Activated T-cell treated with anti-CD3 and anti-CD28 coated beads, Interleukin-2, amount 50 U/mL, for 4 hours (primary cell): ENCODE data around the gene CSMD2. TPM values are rescaled to one million over a fixed set of nuclear protein-coding genes. Genes with fewer than 3 reads are reported as not detected.

Source experiments
- ATAC-seq, 2 donors: fragments of 200-7000 bp; cut with Tn5 transposase; one replicate each; pipeline ENCODE4 v1.10.0; 2021
- DNase-seq: peaks from one replicate; pipeline ENCODE4 v3.0.0-alpha.2; 2020
- H3K27me3 Mint-ChIP-seq: one replicate; pipeline ENCODE4 v1.8.0; 2021; ENCODE audit warnings: low read depth, mixed read lengths
- H3K36me3 Mint-ChIP-seq: one replicate; pipeline ENCODE4 v1.8.0; 2022; ENCODE audit warnings: mixed read lengths; ENCODE audit not compliant: insufficient read depth
- H3K4me1 Mint-ChIP-seq: one replicate; pipeline ENCODE4 v1.8.0; 2021; ENCODE audit warnings: low read depth, mixed read lengths
- H3K4me3 Mint-ChIP-seq: one replicate; pipeline ENCODE4 v1.8.0; 2021; ENCODE audit warnings: mild to moderate bottlenecking, moderate library complexity, mixed read lengths
- H3K9me3 Mint-ChIP-seq: one replicate; pipeline ENCODE4 v1.8.0; 2021; ENCODE audit warnings: mixed read lengths
- total RNA-seq, 3 donors: library from RNA; stranded (reverse); gene quantifications; one replicate each; pipeline ENCODE4 v1.2.1, GENCODE V29; 2021

The CSMD2 gene
- total RNA-seq, 3 donors from 2014 or later: not detected

DNA sequence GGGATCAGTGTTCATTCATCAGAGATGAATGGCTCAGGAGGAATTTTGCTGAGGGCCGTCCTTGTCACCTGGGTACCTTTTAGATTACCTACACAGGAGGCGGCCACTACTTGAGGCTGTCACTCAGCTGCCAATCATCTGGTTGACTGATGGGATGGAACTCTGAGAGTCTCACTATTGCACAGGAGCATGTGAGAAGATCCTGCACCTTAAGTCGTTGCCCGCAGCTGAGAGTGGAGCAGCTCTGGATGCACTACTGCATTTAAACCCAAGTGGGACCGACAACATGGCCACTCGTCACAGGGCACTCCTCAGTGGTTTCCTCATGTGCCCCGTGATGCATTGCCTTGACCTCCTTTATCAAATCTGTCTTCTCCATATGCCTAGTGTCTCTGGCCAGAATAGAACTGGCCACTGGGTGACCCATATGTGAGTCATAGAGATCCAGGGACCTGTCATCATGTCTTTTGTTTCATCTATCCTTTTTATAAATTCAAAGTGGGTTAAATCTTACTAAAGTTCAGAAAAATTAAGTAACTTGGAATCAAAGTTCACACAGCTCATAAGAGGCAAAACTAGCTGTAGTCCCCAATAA, 527.1 kb downstream of the CSMD2 start:
- Mint-ChIP-seq H3K36me3 (no peaks in the 10 kb centered on the region), H3K9me3 (no peaks in the 10 kb centered on the region), H3K4me3 (no peak overlapping the region), H3K27me3 (peaks cover 36% of the 10 kb centered on the region), H3K4me1 (no peaks in the 10 kb centered on the region)
- DNase-seq (no peak), ATAC-seq (no peak)

DNA sequence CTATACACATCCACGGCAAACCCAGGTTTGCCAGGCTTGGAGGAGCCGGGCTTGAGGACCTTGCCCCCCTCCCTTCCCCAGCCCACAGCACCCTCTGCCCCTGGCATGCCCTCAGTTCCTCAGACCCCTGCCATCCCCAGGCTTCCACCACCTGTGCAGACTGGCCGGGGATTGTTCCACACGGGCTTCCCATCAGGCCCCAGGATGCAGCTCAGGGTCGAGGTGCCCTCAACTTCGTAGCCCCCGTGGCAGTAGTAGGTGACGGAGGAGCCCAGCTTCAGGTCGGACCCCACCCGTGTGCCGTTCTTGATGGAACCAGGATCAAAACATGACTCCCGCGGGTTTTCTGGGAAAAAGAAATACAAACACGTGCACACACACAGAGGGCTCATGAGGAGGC, 528.8 kb downstream of the CSMD2 start:
- no peaks in the 10 kb centered on the region for H3K9me3 Mint-ChIP-seq
- no peak for DNase-seq
- no peaks in the 10 kb centered on the region for H3K36me3 Mint-ChIP-seq
- peaks cover 26% of the 10 kb centered on the region for H3K27me3 Mint-ChIP-seq
- no peaks in the 10 kb centered on the region for H3K4me1 Mint-ChIP-seq
- no peak overlapping the region for H3K4me3 Mint-ChIP-seq
- ATAC-seq: no peak

- H3K4me1 Mint-ChIP-seq: no peaks in the 10 kb centered on the region
- no peaks in the 10 kb centered on the region for H3K9me3 Mint-ChIP-seq
- ATAC-seq (no peak), DNase-seq (no peak)
- H3K4me3 Mint-ChIP-seq: no peak overlapping the region
- no peaks in the 10 kb centered on the region for H3K36me3 Mint-ChIP-seq
- H3K27me3 Mint-ChIP-seq: peaks cover 28% of the 10 kb centered on the region
Observed at GRCh38 chr1:33635336-33636012, 529.6 kb downstream of the CSMD2 start.

GRCh38 chr1:33634806-33635205, 530.2 kb downstream of the CSMD2 start:
- ATAC-seq (peak in 1 of 2 donors; percentile 38), DNase-seq (no peak)
- peaks cover 31% of the 10 kb centered on the region for H3K27me3 Mint-ChIP-seq
- H3K4me1 Mint-ChIP-seq: no peaks in the 10 kb centered on the region
- no peaks in the 10 kb centered on the region for H3K36me3 Mint-ChIP-seq
- H3K4me3 Mint-ChIP-seq: no peak overlapping the region
- no peaks in the 10 kb centered on the region for H3K9me3 Mint-ChIP-seq

- no peaks in the 10 kb centered on the region for H3K9me3 Mint-ChIP-seq
- DNase-seq: no peak
- H3K4me1 Mint-ChIP-seq: no peaks in the 10 kb centered on the region
- H3K4me3 Mint-ChIP-seq: no peak overlapping the region
- H3K36me3 Mint-ChIP-seq: no peaks in the 10 kb centered on the region
- H3K27me3 Mint-ChIP-seq: peaks cover 33% of the 10 kb centered on the region
- no peak for ATAC-seq
Observed at GRCh38 chr1:33634143-33634542, 530.9 kb downstream of the CSMD2 start.

DNA sequence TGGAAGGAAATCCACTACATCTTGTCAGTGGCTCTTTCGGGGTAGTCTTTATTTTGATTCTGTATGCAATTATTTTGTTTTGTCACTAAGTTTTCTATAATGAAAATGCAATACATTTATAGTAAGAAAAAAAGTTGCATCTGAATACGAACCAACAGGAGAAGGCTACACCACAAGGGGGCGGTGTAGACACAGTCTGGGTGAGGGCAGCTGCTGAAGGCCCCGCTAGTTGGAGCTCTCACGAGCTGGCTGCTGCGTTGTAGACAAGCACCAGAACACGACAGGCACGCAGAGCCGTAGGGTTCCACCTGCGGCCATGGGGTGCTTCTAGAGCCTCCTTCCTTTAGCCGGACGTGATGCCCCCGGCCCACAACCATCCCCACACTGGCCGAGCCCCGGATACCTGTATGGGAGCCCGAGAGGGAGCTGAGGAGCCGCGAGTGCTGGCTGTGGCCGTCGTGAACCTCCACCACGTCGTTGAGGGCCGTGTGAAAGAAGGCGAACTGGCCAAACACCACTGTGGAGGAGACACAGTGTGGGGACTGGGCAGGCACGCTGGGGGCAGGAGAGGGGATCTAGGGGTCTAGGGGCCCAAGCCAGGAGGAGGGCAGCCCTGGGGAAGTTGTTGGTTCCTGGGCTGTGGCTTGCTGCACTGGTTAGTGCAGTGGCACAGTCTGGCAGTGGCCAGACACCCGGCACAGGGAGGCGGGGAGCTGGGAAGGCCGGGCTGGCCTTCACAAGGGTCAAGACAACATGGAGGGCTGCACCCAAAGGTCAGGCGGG, 531.8 kb downstream of the CSMD2 start:
- DNase-seq (peak; percentile 79), ATAC-seq (peak; percentile 93 to 94)
- Mint-ChIP-seq H3K9me3 (no peaks in the 10 kb centered on the region), H3K4me1 (no peaks in the 10 kb centered on the region), H3K36me3 (no peaks in the 10 kb centered on the region), H3K27me3 (peaks cover 28% of the 10 kb centered on the region), H3K4me3 (no peak overlapping the region)

DNA sequence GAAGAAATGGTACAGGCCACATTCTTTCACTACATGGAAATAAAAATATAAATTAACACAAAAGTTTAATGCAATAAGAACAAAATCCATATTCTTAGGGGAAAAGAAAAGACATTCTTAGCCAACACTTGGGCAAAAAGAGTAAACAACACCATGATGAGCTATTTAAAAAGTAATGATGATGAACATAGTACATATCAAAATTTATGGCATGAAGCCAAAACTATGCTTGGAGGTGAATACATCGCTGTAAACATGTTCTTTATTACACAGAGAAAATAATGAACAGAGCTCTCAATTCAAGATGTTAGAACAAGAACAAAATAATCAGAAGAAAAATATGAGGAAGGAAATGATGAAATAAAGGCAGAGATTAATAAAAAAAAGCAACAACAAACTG, 534.3 kb downstream of the CSMD2 start:
- H3K4me1 Mint-ChIP-seq: no peaks in the 10 kb centered on the region
- peaks cover 37% of the 10 kb centered on the region for H3K27me3 Mint-ChIP-seq
- no peaks in the 10 kb centered on the region for H3K36me3 Mint-ChIP-seq
- ATAC-seq (no peak), DNase-seq (no peak)
- no peaks in the 10 kb centered on the region for H3K9me3 Mint-ChIP-seq
- H3K4me3 Mint-ChIP-seq: no peak overlapping the region

DNA sequence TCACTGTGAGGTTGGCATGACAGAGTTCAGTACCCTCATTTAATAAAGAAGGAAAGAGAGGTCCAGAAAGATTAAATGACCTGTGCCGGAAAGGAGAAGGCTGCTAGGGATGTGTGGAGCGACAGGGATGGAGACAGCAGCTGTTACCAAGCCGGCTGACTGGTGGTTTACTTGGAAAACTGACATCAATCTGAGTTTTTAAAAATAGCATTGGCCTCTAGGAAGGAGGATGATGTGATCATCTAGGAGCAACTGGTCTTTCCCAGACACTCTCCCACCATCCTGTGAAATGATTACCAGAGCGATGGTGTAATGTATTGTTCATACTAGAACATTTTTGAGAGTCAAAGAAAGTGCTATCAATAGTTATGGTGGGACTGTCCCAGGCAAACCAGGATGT, 538.2 kb downstream of the CSMD2 start:
- no peaks in the 10 kb centered on the region for H3K36me3 Mint-ChIP-seq

DNA sequence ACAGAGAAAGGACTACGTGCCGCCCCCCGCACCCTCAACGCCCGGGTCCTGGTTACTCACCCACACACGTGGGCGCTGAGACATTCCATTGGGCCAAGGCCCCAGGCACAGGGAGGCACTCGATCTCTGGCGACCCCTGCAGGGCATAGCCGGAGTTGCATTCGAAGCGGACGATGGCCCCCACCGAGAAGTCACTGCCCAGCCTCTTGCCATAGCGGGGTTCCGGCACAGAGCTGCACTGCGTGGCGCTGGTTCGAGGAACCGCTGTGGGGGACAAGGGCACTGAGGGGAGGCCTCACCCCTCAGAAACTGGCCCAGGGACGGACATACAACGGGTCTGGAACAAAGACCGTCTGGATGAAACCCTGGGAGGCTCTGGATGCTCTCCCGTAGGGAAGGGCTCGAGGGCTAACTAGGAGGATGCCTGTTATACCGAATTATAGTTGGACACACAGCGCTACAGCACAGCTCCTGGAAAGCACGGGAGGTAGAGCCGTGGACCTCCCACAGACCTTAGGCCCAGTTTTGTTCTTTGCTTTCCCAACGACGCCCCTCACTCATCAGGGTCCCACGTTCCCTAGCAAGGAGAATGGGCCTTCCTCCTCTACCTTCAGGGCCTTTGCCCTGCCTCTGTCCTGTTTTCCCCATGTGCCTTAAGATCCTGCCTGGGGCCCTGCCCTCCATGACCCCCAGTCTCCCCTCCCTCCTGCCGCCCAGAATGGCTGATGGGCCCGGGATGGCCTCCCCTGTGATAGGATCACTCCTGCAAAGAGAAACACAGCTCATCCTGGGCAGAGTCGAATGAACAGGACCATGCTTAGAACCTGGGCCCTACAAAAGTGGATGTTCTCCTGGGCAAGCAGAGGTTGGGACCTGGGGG, 539.8 kb downstream of the CSMD2 start:
- H3K9me3 Mint-ChIP-seq: no peaks in the 10 kb centered on the region
- DNase-seq (no peak), ATAC-seq (no peak)
- no peaks in the 10 kb centered on the region for H3K4me1 Mint-ChIP-seq
- H3K27me3 Mint-ChIP-seq: peaks cover 29% of the 10 kb centered on the region
- no peaks in the 10 kb centered on the region for H3K36me3 Mint-ChIP-seq
- no peak overlapping the region for H3K4me3 Mint-ChIP-seq

More for the DNA sequence above, 538.2 kb downstream of the CSMD2 start:
- no peak overlapping the region for H3K4me3 Mint-ChIP-seq
- ATAC-seq: no peak
- no peaks in the 10 kb centered on the region for H3K9me3 Mint-ChIP-seq
- DNase-seq: no peak
- peaks cover 28% of the 10 kb centered on the region for H3K27me3 Mint-ChIP-seq
- no peaks in the 10 kb centered on the region for H3K4me1 Mint-ChIP-seq

DNA sequence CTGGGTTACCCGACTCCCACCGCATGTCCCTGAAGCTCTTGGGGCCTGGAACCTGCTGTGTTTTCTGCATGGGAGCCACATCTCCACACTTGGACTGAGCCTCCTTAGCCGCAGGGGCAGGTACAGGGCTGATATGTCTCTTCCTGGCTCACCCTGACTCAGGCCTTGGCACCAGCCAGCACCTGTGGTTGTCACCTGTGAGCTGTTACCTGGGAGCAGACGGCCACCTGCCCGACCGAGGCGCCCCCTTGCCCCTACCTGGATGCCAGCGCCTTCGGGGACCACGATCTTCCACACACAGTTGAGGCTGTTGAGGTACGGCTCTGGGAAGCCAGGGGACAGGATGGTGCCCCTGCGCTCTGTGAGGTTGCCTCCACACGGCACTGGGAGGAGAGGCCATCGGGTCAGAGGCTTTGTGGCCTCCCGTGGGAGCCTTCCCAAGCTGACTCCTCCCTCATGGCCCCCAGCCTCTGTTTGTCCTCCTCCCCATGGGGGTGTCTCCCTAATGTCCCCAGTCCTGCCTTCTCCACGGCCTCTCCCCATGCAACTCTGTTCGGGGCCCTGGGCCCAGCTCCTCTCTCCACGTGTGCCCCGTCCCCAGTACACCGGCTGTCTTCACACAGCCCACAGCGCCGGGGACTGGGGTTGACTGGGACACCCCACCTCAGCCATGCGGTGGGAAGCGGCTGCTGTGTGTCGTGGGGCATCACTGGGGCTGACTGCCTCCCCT, 540.6 kb downstream of the CSMD2 start:
- no peaks in the 10 kb centered on the region for H3K36me3 Mint-ChIP-seq
- H3K9me3 Mint-ChIP-seq: no peaks in the 10 kb centered on the region
- DNase-seq: no peak
- no peak overlapping the region for H3K4me3 Mint-ChIP-seq
- no peak for ATAC-seq
- peaks cover 27% of the 10 kb centered on the region for H3K27me3 Mint-ChIP-seq
- H3K4me1 Mint-ChIP-seq: no peaks in the 10 kb centered on the region

DNA sequence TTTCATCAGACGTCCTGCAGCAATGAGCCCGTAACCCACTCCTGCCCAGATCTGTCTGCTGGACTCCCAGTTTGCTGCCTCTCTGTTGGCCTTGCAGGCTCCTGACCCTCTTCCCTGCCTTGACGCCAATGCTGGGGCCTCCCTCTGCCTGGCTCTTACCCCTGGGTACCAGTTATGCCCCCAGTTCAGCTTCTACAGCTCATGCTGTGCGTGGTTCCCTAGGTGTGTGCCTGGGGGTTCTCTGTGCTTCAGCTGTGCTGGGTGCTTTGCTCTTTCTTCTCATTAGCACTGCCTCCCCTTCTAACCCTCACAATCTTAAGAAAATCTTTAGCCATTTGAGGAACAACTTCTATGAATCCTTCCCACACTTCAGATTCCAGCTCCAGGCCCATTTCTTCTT, 541.2 kb downstream of the CSMD2 start:
- Mint-ChIP-seq H3K27me3 (peaks cover 25% of the 10 kb centered on the region), H3K4me1 (no peaks in the 10 kb centered on the region), H3K36me3 (no peaks in the 10 kb centered on the region), H3K4me3 (no peak overlapping the region), H3K9me3 (no peaks in the 10 kb centered on the region)
- ATAC-seq (no peak), DNase-seq (no peak)

GRCh38 chr1:33622757-33623156, 542.3 kb downstream of the CSMD2 start:
- ATAC-seq (no peak), DNase-seq (no peak)
- Mint-ChIP-seq H3K27me3 (peaks cover 26% of the 10 kb centered on the region), H3K36me3 (no peaks in the 10 kb centered on the region), H3K9me3 (no peaks in the 10 kb centered on the region), H3K4me3 (no peak overlapping the region), H3K4me1 (no peaks in the 10 kb centered on the region)

- Mint-ChIP-seq H3K36me3 (no peaks in the 10 kb centered on the region), H3K4me1 (no peaks in the 10 kb centered on the region), H3K9me3 (no peaks in the 10 kb centered on the region), H3K27me3 (peaks cover 30% of the 10 kb centered on the region), H3K4me3 (no peak overlapping the region)
- no peak for DNase-seq
- ATAC-seq: no peak
Observed at GRCh38 chr1:33618636-33619035, 546.4 kb downstream of the CSMD2 start.

DNA sequence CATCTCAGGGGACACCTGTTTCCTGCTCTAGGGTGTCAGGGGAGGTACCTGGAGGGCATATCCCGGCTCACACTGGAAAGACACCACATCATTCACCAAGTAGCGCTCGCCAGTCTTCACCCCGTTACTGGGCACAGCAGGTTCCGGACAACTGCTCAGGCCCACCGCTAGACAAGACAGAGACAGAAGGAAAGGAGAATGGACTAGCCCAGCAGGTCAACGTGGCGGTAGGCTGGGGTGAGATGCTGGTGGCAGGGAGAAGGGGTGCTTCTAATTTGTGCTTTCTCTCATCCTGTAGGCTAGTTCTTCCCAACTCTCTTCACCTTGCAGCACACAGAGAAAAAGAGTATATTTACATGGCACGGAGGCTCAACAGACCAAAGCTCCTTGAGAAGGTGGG, 547.6 kb downstream of the CSMD2 start:
- Mint-ChIP-seq H3K4me3 (no peak overlapping the region), H3K36me3 (no peaks in the 10 kb centered on the region), H3K4me1 (no peaks in the 10 kb centered on the region), H3K9me3 (no peaks in the 10 kb centered on the region), H3K27me3 (peaks cover 33% of the 10 kb centered on the region)
- DNase-seq: no peak
- ATAC-seq: no peak
